ENCODE results near the gene PRM1. TPM values are rescaled to one million over a fixed set of nuclear protein-coding genes. Genes with fewer than 3 reads are reported as not detected.
A peak's percentile ranks its signal among the peaks of the same experiment; 100 is the strongest.

Gene PRM1
- total and polyA plus RNA-seq, 2 of the 13 experiments (the other 11 are each of a cell fraction or from before 2014, with no cell fraction given) = not detected

- TF ChIP-seq ZSCAN21 (CRISPR knock-in tag; IDR thresholded peaks at IDR 0.05; ENCODE audit: borderline replicate concordance) = peak; percentile 89
- TF ChIP-seq ZNF10 (CRISPR knock-in tag; IDR thresholded peaks at IDR 0.05; ENCODE audit: borderline replicate concordance, low read depth) = 0 out of 2 replicates have a peak, but pooled peaks have one; percentile 55
- 0 out of 2 replicates have a peak, but pooled peaks have one; percentile 50 for TF ChIP-seq KDM5B (CRISPR knock-in tag; IDR thresholded peaks at IDR 0.05; ENCODE audit: borderline replicate concordance)
- no peak for TF ChIP-seq SOX6 (IDR thresholded peaks at IDR 0.05)
- peak; percentile 33; the same call in 1 of the 2 replicates for TF ChIP-seq SOX6 (CRISPR knock-in tag; IDR thresholded peaks at IDR 0.05)
- no peak for TF ChIP-seq FOXA3 (CRISPR knock-in tag; IDR thresholded peaks at IDR 0.05)
- TF ChIP-seq ZBTB4 (CRISPR knock-in tag; IDR thresholded peaks at IDR 0.05; ENCODE audit: borderline replicate concordance) = peak; percentile 76; the same call in 1 of the 2 replicates
- TF ChIP-seq SALL1 (CRISPR knock-in tag; IDR thresholded peaks at IDR 0.05) = peak; percentile 81
- TF ChIP-seq ZNF878 (CRISPR knock-in tag; IDR thresholded peaks at IDR 0.05) = no peak
- TF ChIP-seq, protein P1, sequence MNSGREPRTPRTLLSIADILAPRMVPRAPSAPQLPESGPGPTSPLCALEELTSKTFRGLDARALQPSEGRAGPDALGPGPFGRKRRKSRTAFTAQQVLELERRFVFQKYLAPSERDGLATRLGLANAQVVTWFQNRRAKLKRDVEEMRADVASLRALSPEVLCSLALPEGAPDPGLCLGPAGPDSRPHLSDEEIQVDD (CRISPR knock-in tag; IDR thresholded peaks at IDR 0.05; ENCODE audit: borderline replicate concordance) = no peak; the same call in none of the 2 replicates
- TF ChIP-seq ZBTB49 (CRISPR knock-in tag; IDR thresholded peaks at IDR 0.05; ENCODE audit: borderline replicate concordance) = no peak
- TF ChIP-seq HMGA1 (CRISPR knock-in tag; conservative IDR thresholded peaks at IDR 0.05) = no peak
- TF ChIP-seq ZNF782 (CRISPR knock-in tag; IDR thresholded peaks at IDR 0.05; ENCODE audit: borderline replicate concordance) = peak; percentile 75; the same call in 1 of the 2 replicates
- TF ChIP-seq ZNF281 (CRISPR knock-in tag; IDR thresholded peaks at IDR 0.05; ENCODE audit: borderline replicate concordance) = no peak
- no peak for TF ChIP-seq SIX4 (CRISPR knock-in tag; IDR thresholded peaks at IDR 0.05)
- no peak for TF ChIP-seq ZNF460 (CRISPR knock-in tag; IDR thresholded peaks at IDR 0.05; ENCODE audit: borderline replicate concordance)
- TF ChIP-seq POLR2AphosphoS5 (IDR thresholded peaks at IDR 0.05; ENCODE audit: low read depth, low read length) = no peak
- TF ChIP-seq MED8 (CRISPR knock-in tag; IDR thresholded peaks at IDR 0.05; ENCODE audit: insufficient replicate concordance) = peak; percentile 6
- no peak for TF ChIP-seq HNF4G (IDR thresholded peaks at IDR 0.05; ENCODE audit: borderline replicate concordance, low read depth, low read length)
- no peak for TF ChIP-seq HNF4G (CRISPR knock-in tag; IDR thresholded peaks at IDR 0.05; ENCODE audit: borderline replicate concordance, low read depth)
Observed at GRCh38 chr16:11307639-11308492, 26.7 kb upstream of the PRM1 start (continued).
